Astrocyte (in vitro differentiated cells and primary cell): ENCODE results near the gene LMX1B. TPM values are rescaled to one million over a fixed set of nuclear protein-coding genes. Genes with fewer than 3 reads are reported as not detected.

ENCODE experiments used
- DNase-seq: peaks from one replicate; pipeline ENCODE4 v3.0.0-alpha.2; 2010; ENCODE audit warnings: low read depth
- FAIRE-seq: peaks from 2 replicates; lab custom pipeline; 2011; peaks lifted over from hg19 to GRCh38; lab: Jason Lieb, UNC
- H2AFZ ChIP-seq: 2 replicates; pipeline ENCODE4 v1.6.0; 2012; ENCODE audit warnings: low read depth, low read length, inconsistent platforms
- H3K27ac ChIP-seq: 2 replicates; pipeline ENCODE4 v1.5.1; 2011; ENCODE audit warnings: low read depth, low read length, inconsistent platforms
- H3K27me3 ChIP-seq: 2 replicates; pipeline ENCODE4 v1.6.0; 2011; ENCODE audit warnings: low read length, inconsistent platforms; ENCODE audit not compliant: insufficient read depth
- H3K36me3 ChIP-seq: 2 replicates; pipeline ENCODE4 v1.5.1; 2011; ENCODE audit warnings: low read length, inconsistent platforms; ENCODE audit not compliant: insufficient read depth
- H3K4me1 ChIP-seq: 2 replicates; pipeline ENCODE4 v1.5.1; 2011; ENCODE audit warnings: low read length, inconsistent platforms; ENCODE audit not compliant: insufficient read depth
- H3K4me2 ChIP-seq: 2 replicates; pipeline ENCODE4 v1.6.0; 2012; ENCODE audit warnings: low read length, inconsistent platforms
- H3K4me3 ChIP-seq: 2 replicates; pipeline ENCODE4 v1.5.1; 2011; ENCODE audit warnings: low read depth, mild to moderate bottlenecking, low read length, inconsistent platforms; ENCODE audit not compliant: insufficient read depth
- H3K79me2 ChIP-seq: 2 replicates; pipeline ENCODE4 v1.6.0; 2012; ENCODE audit warnings: mild to moderate bottlenecking, low read length, inconsistent platforms; ENCODE audit not compliant: insufficient read depth
- H3K9ac ChIP-seq: 2 replicates; pipeline ENCODE4 v1.6.0; 2012; ENCODE audit warnings: mild to moderate bottlenecking, low read length, inconsistent platforms
- H3K9me3 ChIP-seq: 2 replicates; pipeline ENCODE4 v1.5.1; 2012; ENCODE audit warnings: low read depth, mild to moderate bottlenecking, low read length, inconsistent platforms; ENCODE audit not compliant: insufficient read depth
- H4K20me1 ChIP-seq: 2 replicates; pipeline ENCODE4 v1.6.0; 2012; ENCODE audit warnings: low read length, inconsistent platforms; ENCODE audit not compliant: insufficient read depth
- H3K27ac Mint-ChIP-seq: one replicate; pipeline ENCODE4 v1.8.0; 2021; ENCODE audit warnings: mild to moderate bottlenecking, mixed read lengths; ENCODE audit not compliant: unreplicated experiment
- H3K27me3 Mint-ChIP-seq: one replicate; pipeline ENCODE4 v1.8.0; 2021; ENCODE audit warnings: low read depth, mixed read lengths; ENCODE audit not compliant: unreplicated experiment
- H3K36me3 Mint-ChIP-seq: one replicate; pipeline ENCODE4 v1.8.0; 2021; ENCODE audit warnings: low read depth, mixed read lengths; ENCODE audit not compliant: unreplicated experiment
- H3K4me1 Mint-ChIP-seq: one replicate; pipeline ENCODE4 v1.8.0; 2021; ENCODE audit warnings: low read depth, mixed read lengths; ENCODE audit not compliant: unreplicated experiment
- H3K4me3 Mint-ChIP-seq: one replicate; pipeline ENCODE4 v1.8.0; 2021; ENCODE audit warnings: mild to moderate bottlenecking, moderate library complexity, mixed read lengths; ENCODE audit not compliant: unreplicated experiment
- H3K9me3 Mint-ChIP-seq: one replicate; pipeline ENCODE4 v1.8.0; 2021; ENCODE audit warnings: mild to moderate bottlenecking, mixed read lengths; ENCODE audit not compliant: unreplicated experiment
- CTCF ChIP-seq: IDR thresholded peaks from 2 replicates; pipeline ENCODE4 v1.5.1; 2011; ENCODE audit warnings: low read depth, mild to moderate bottlenecking, inconsistent platforms, low read length, moderate library complexity; ENCODE audit not compliant: insufficient read depth
- EZH2 ChIP-seq: IDR thresholded peaks from 2 replicates; pipeline ENCODE4 v1.6.1; 2012; ENCODE audit warnings: mild to moderate bottlenecking, low read length, inconsistent platforms; ENCODE audit not compliant: insufficient read depth
- total RNA-seq: library from RNA; stranded (reverse); gene quantifications from 2 replicates; pipeline ENCODE4 v1.2.1, GENCODE V29; 2021

The LMX1B gene
- total RNA-seq, 1 donor from 2014 or later, result 0.45 TPM

DNA sequence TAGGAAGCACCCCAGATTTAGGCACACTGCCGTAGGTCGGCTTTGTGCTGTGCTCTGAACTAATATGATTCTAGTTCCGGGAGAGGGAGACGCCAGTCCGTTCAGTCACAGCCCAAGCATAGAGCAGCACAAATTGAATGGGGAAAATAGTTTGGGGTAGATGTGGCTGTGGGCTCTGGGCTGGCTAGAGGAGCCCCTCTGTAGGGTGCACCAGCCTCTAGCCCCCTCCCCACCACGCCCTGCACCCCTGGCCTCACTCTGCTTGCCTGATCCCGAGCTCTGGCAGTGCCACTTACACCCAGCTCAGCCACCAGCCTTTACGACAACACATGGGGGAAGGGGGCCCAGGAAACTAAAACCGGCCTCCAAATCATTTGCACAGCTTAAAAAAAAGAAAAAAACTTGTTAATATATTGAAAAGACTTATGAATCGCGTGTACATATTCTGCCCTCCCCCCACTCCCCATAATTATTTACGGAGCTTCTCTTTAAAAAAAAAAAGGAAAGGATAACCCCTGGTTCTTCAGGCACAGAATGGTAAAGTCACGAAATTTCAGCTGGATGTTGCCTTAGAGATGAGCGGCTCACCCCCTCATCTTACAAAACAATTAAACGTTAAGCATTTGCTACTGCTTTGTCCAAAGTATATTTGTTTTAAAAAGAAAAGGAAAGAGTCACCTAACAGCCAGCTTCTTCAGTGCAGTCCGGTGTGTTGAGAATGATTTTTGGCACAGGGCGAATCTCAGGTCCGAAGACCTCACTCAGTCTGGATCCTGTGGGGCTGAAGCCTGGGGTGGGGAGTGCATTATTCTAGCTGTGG is 3.5 kb downstream of the LMX1B start:
- no peak overlapping the region for H3K4me3 Mint-ChIP-seq
- FAIRE-seq (no peak), DNase-seq (no peak)
- H2AFZ ChIP-seq, result no peak overlapping the region
- peak overlapping the region; percentile 62 for H3K27ac Mint-ChIP-seq
- no peak overlapping the region for H3K9ac ChIP-seq
- no peaks in the 10 kb centered on the region for H3K36me3 ChIP-seq
- peaks cover 2% of the 10 kb centered on the region for H3K4me1 ChIP-seq
- no peak for TF ChIP-seq EZH2
- no peak for TF ChIP-seq CTCF
- H3K27ac ChIP-seq, result no peak overlapping the region
- peaks cover 8% of the 10 kb centered on the region for H3K9me3 Mint-ChIP-seq
- no peaks in the 10 kb centered on the region for H3K79me2 ChIP-seq
- no peak overlapping the region for H3K4me3 ChIP-seq
- H3K27me3 Mint-ChIP-seq, result peaks cover 71% of the 10 kb centered on the region
- peaks cover 86% of the 10 kb centered on the region for H3K27me3 ChIP-seq
- no peak overlapping the region for H3K4me2 ChIP-seq
- no peaks in the 10 kb centered on the region for H3K9me3 ChIP-seq
- H3K4me1 Mint-ChIP-seq, result peaks cover 3% of the 10 kb centered on the region
- no peaks in the 10 kb centered on the region for H3K36me3 Mint-ChIP-seq
- H4K20me1 ChIP-seq, result peaks cover 14% of the 10 kb centered on the region

DNA sequence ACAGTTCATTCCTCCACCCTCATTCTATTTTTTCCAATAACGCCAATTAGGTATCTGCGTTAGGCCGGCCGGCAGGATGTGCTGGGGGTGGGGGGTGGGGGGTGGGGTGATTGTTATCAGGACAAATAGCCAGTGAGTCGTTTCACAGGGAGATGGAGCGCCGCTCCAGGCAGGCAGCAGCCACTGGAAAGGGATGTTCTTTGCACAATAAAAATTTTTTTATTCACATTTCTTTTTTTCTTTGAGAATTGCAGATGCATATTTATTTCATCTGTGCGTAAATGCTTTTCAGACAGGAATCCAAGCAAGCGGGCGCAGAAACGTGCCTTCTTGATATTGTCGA is 4.1 kb downstream of the LMX1B start:
- Mint-ChIP-seq H3K36me3 (no peaks in the 10 kb centered on the region), H3K4me3 (no peak overlapping the region), H3K27ac (no peak overlapping the region), H3K27me3 (peaks cover 77% of the 10 kb centered on the region), H3K4me1 (peaks cover 3% of the 10 kb centered on the region), H3K9me3 (peaks cover 8% of the 10 kb centered on the region)
- H3K9me3 ChIP-seq, result no peaks in the 10 kb centered on the region
- DNase-seq (no peak), FAIRE-seq (no peak)
- no peak overlapping the region for H2AFZ ChIP-seq
- H3K79me2 ChIP-seq, result no peaks in the 10 kb centered on the region
- TF ChIP-seq EZH2 (no peak), CTCF (no peak)
- peaks cover 2% of the 10 kb centered on the region for H3K4me1 ChIP-seq
- H3K27ac ChIP-seq, result no peak overlapping the region
- H3K4me3 ChIP-seq, result no peak overlapping the region
- peaks cover 17% of the 10 kb centered on the region for H4K20me1 ChIP-seq
- no peak overlapping the region for H3K9ac ChIP-seq
- no peaks in the 10 kb centered on the region for H3K36me3 ChIP-seq
- no peak overlapping the region for H3K4me2 ChIP-seq
- H3K27me3 ChIP-seq, result peaks cover 90% of the 10 kb centered on the region

DNA sequence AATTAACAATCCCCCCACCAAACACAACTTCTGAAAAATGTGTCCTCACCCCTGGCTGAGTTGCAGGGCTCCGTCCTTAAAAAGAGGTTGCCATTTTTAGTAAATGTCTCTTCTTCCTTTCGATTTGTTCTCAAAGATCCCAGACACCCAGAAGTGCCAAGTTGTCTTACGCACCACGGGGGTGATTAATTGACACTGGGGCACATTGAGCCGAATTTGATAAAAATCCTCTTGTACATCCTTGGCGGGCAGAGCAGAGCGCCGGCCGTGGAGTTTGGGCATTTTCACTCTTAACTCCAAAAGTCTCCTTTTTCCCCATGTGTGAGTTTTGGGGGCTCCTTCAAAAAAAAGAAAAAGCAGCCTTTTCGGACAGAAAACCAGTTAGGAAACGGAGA is 4.5 kb downstream of the LMX1B start:
- H4K20me1 ChIP-seq, result peaks cover 17% of the 10 kb centered on the region
- peaks cover 2% of the 10 kb centered on the region for H3K4me1 ChIP-seq
- peaks cover 90% of the 10 kb centered on the region for H3K27me3 ChIP-seq
- no peak overlapping the region for H3K4me3 ChIP-seq
- H3K9ac ChIP-seq, result no peak overlapping the region
- no peak overlapping the region for H3K27ac ChIP-seq
- peaks cover 77% of the 10 kb centered on the region for H3K27me3 Mint-ChIP-seq
- H3K27ac Mint-ChIP-seq, result no peak overlapping the region
- DNase-seq, result no peak
- no peak overlapping the region for H3K4me2 ChIP-seq
- peaks cover 8% of the 10 kb centered on the region for H3K9me3 Mint-ChIP-seq
- H3K4me1 Mint-ChIP-seq, result peaks cover 3% of the 10 kb centered on the region
- no peaks in the 10 kb centered on the region for H3K9me3 ChIP-seq
- no peak overlapping the region for H3K4me3 Mint-ChIP-seq
- no peaks in the 10 kb centered on the region for H3K79me2 ChIP-seq
- no peak for FAIRE-seq
- H3K36me3 ChIP-seq, result no peaks in the 10 kb centered on the region
- H2AFZ ChIP-seq, result no peak overlapping the region
- H3K36me3 Mint-ChIP-seq, result no peaks in the 10 kb centered on the region
- TF ChIP-seq EZH2, result no peak
- no peak for TF ChIP-seq CTCF
